NCI-H226 (cell line): ENCODE measurements around the gene CRYGS.
"Not testable (repeated sequence)": the region's sequence is repeated elsewhere in the genome, so short reads cannot be mapped to it uniquely, and the experiment has no call there.

ENCODE experiments used
- DNase-seq: peaks from one replicate; pipeline ENCODE4 v3.0.0-alpha.2; 2015

The CRYGS gene

GRCh38 chr3:186515125-186515524 is 29.1 kb downstream of the CRYGS start:
- DNase-seq, result no peak

- DNase-seq, result no peak
Measured at GRCh38 chr3:186514296-186515002, 29.7 kb downstream of the CRYGS start.

GRCh38 chr3:186513386-186513785 is 30.8 kb downstream of the CRYGS start:
- DNase-seq, result no peak

- DNase-seq, result no peak
Measured at GRCh38 chr3:186512570-186513302, 31.4 kb downstream of the CRYGS start.

- DNase-seq, result no peak
Measured at GRCh38 chr3:186511702-186512101, 32.5 kb downstream of the CRYGS start.

GRCh38 chr3:186511245-186511644 is 32.9 kb downstream of the CRYGS start:
- no peak for DNase-seq

GRCh38 chr3:186510374-186511079 is 33.7 kb downstream of the CRYGS start:
- no peak for DNase-seq

GRCh38 chr3:186509423-186509822 is 34.8 kb downstream of the CRYGS start:
- no peak for DNase-seq

- DNase-seq, result no peak
Measured at GRCh38 chr3:186506857-186507256, 37.3 kb downstream of the CRYGS start.

- no peak for DNase-seq
Measured at GRCh38 chr3:186506191-186506739, 37.9 kb downstream of the CRYGS start.

- DNase-seq, result no peak
Measured at GRCh38 chr3:186502966-186503712, 41.0 kb downstream of the CRYGS start.

- DNase-seq, result no peak
Measured at GRCh38 chr3:186502138-186502948, 41.8 kb downstream of the CRYGS start.

- not testable (repeated sequence) for DNase-seq
Measured at GRCh38 chr3:186499949-186500348, 44.2 kb downstream of the CRYGS start.

- DNase-seq, result not testable (repeated sequence)
Measured at GRCh38 chr3:186498022-186498421, 46.2 kb downstream of the CRYGS start.

GRCh38 chr3:186497608-186498007 is 46.6 kb downstream of the CRYGS start:
- no peak for DNase-seq

- no peak for DNase-seq
Measured at GRCh38 chr3:186496635-186497034, 47.5 kb downstream of the CRYGS start.

GRCh38 chr3:186496016-186496415 is 48.2 kb downstream of the CRYGS start:
- DNase-seq, result no peak

- no peak for DNase-seq
Measured at GRCh38 chr3:186493525-186494255, 50.5 kb downstream of the CRYGS start.

GRCh38 chr3:186492385-186492984 is 51.7 kb downstream of the CRYGS start:
- DNase-seq, result no peak

GRCh38 chr3:186489507-186489906 is 54.7 kb downstream of the CRYGS start:
- no peak for DNase-seq
